ENCODE data around the gene WT1.
"Not testable (repeated sequence)": the region's sequence is repeated elsewhere in the genome, so short reads cannot be mapped to it uniquely, and the experiment has no call there.

WT1 gene

DNA sequence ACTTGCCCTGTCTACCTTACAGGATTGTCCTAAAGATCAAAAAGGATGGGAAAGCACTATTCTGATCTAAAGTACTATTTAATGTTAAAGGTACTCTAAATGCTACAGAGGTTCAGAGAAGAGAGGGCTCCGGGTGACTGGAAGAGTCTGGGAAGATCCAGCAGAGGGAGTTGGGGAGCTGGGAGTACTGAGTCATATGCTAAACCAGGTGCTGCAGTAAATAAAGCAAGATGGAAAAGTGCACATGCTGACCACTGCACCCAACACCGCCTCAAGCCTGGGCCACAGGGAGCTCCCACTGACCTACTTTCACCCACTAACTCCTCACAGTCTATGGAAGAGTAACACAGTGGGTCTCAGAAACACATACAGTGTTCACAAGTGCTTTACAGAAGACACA is 49.3 kb downstream of the WT1 start:
- DNase-seq, result no peak

DNA sequence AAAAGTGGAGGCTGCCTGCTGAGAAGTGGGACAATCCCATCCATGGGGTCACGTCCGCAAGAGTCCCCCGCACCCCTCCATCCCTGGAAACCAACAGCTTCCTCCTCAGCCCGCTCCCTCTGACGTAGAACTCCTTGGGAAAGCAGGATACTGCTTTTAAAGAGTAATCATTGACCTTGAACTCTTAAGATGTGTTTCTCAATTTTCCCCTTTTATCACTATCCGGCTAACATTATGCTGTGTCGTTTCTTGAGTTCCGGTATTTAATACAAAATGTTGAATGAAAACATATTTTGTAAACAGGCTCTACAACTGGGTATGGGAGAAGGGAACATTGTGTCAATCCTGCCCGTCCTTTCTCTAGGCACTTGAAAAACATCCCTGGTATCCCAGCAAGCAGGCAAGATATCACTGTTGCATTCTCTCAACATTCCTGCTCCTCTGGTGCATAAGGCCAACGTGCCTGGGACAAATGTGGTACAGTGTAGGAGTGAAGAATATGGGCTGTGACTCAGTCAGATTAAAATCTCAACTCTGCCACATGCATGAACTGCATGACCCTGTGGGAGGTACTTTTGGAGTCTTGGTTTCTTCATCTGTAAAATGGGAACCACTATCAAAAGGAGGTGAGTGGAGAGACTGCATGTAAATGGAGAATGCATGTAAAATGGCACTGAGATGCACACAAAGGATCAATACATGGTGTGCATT is 52.8 kb downstream of the WT1 start:
- DNase-seq, result no peak

DNA sequence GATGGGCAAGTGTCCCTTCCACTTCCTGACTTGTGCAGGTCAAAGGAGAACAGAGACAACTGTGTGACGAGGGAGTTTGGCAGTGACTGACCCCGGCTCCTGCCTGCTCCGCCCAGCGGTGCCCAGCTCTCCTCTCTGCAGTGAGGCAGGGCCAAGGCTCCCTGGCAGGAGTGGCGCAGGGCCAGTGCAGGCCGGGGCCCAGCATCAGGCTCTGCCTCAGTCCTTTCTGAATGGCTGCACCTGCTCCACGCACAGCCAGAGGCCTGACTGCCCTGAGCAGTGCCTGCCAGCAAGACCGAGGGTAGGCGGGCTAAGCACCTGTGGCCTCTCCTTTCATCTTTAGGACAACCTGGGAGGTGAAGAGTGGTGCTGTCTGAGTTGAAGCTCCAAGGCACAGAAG is 54.2 kb downstream of the WT1 start:
- no peak for DNase-seq

DNA sequence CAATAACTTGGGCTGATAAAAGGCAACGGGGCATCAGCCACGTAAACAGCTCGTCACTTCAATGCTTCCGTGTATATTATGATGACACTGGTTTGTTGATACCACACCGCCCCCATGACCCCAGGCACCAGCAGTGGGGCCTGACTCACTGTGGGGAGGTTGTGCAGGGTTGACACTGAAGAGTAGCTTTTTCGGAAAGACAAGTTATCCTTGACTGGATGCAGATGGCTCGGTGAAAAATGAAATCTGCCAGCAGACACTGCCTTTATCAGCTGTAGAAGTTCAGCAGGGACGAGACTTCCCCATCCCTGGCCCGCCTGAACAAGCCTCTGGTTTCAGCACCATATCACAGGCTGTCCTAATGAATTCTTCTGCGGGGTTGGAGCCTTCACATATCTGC is 55.6 kb downstream of the WT1 start:
- DNase-seq, result no peak

DNA sequence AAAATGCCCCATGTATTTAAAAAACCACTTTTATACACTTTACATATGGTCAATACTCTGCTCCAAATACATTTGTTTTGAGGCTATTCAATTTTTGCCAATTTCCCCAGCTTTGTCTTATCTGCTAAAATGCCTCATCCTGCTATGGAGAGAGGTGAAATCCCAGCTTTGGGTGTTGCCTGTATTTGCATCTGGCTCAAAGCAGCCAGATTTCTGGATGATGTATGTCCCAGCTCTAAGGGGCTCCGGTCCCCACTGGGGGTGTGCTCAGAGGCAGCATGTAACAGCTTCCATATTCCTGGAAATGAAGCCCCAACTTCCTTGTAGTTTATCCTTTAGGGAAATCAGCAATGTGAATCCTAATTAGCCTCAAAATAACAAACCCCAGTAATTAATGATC is 59.5 kb downstream of the WT1 start:
- DNase-seq, result no peak

DNA sequence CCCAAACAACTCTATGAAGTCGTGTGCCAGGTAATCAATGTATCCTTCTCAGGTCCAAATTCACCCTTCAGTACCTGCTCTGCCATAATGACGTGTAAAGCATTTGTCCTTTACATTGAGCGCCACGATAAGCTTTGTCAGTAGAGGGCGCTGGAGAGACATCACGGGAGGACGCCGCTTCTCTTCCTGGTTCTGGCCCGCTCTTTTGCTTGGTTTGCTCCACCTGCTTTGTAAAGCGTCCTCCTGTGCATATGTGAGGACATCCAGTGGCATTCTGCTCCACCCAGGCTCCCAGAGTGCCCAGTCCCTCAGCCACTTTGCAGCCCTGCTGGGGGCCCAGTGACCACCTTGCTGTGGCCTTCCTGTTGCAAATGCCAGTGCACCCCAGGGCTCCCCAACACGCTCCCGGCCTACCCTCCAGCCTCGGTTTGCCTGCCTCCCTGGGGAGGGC is 61.1 kb downstream of the WT1 start:
- DNase-seq, result peak; percentile 25

DNA sequence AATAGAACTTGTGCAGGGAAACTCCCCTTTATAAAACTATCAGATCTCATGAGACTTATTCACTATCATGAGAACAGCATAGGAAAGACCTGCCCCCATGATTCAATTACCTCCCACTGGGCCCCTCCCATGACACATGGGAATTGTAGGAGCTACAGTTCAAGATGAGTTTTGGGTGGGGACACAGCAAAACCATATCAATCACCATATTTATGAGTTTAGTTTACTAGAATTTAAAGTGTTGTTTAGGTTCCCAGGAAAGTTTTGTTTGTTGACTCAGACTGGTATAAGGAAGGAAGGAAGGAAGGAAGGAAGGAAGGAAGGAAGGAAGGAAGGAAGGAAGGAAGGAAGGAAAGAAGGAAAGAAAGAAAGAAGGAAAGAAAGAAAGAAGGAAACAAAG is 65.4 kb downstream of the WT1 start:
- DNase-seq, result not testable (repeated sequence)

DNA sequence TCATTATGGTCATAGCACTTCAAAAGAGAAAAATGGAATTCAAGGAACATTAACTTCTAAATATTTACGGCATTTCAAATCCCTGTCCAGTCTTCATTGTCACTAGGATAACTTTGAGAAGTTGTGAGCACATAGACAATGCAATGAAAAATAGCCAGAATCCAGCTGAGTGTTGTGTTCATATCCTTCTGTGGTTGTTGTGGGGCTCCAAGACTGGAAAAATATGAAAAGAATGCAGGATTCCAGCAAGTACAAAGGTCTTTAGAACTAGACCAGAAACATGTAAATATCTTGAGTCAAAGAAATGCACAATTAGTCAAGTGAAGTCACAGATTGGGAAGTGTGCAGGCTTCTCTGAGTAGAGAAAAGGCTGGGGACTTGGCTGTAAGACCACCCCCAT is 68.7 kb downstream of the WT1 start:
- no peak for DNase-seq

DNA sequence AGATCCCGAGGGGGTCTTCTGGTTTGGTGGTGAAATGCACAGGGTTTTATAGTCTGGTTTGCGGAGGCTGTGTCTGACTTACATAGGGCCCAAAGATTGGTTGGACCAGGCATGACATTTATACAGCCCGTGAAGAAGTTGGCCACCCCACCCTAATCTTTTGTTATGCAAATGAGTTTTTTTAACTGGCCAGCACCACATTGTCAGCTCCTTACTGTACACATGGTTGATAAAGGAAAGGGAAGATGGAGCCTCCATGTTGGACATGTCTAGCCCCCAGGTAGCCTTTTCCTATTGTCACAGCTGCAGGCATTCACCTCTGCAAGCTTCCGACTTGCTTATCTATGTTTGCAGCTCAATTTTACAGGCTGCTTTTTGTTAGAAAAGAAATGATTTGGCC is 70.1 kb downstream of the WT1 start:
- DNase-seq, result no peak

DNA sequence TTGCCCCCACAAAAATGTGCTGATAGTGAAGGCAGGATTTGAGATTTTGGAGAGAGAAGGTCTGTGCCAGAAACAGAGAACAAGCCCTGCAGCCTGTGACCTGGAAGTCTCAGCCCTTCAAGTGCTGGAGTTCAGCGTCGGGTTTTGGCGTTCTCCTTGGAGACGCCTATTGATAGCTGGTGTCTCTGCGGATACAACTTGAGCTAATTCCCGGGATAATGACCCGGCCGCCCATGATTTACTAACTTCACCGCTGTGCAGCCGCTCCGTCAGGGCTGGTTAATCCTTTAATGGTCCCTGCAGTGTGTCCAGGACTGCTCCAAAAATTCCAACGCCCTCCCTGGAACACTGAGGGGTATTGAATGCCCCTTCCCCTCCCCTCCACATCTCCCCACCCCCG is 76.6 kb downstream of the WT1 start:
- no peak for DNase-seq

DNA sequence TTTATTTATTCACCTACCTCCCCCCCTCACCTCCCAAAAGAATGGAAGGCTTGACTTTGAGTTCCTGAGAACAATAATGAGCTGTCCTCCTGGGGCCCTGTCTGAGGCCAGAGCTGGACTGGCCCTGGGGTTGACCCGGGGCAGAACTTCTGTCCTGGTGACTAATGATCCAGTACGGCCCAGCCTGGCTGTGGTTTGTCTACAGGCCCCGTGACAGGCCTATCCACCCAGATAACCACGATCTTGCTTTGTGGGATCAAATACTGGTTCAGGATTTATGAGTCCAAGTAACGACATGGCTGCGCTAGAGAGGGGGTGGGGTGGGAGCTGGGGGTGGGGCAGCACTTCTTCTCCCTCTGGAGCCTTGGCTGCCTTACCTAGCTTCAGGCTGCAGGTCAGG is 81.5 kb downstream of the WT1 start:
- DNase-seq, result no peak

DNA sequence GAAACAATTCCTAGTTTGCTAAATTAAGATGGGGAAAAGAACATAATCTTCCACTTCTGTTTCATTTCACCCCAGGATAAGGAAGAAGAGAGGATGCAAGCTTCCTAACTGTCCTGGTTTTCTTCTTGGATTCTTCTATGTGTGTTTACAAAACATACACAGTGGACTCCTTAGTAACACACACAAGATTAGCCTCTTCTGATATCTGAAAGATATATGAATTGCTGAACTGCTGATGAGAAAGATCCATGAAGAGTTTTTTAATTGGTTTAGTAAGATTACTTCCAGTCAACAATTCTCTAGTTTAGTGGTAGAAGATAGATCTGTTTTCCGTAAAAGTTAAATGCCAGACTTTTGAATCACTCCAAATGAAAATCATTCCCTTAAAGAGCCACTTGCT is 86.8 kb downstream of the WT1 start:
- no peak for DNase-seq

DNA sequence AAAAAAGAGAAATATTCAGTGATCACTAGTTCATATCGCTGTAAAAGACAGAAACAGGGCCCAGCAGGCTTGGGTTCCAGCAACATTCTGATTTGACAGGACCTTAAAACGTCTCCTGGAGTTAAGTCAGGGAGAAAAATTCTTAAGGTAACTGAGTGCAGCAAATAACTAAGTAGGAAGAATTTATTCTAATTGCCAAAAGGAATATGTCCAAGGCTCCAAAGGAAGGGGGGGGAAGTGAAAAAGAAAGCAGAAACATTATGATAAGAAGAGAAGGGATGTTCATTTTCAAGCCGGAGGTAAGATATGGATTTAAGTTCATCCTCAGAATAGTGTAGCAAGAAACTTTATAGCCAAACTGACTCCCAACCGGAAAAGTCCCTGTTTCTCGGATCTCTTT is 90.4 kb downstream of the WT1 start:
- no peak for DNase-seq

DNA sequence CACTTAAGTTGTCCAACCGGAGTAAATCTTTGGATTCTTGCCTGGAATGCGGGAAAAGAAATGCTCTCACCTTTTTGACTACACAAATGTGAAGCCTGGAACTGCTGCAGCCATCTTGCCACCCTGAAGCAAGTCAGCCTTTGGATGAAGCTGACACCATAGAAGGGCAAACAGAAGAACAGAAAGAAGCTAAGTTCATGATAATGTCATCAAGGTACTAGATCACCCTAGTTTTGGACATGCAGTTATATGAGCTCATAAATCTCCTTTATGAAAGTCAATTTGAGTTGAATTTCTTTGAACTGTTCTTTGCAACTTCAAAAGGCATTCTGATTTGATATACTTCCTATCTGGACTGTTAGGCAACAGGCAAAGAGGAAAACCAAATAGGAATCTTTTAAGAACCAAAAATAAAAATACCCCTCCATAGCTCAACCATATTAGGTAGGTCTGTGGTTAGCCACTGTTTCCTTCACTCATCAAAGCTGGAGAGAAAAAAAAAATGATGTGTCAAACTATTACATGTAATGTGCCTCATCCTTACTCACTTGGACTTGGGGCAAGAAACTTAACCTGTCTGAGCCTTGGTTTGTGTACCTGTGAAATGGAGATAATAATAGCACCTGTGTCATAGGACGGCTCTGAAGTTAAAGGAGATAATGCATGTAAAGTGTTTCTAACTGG is 91.9 kb downstream of the WT1 start:
- DNase-seq, result no peak

DNA sequence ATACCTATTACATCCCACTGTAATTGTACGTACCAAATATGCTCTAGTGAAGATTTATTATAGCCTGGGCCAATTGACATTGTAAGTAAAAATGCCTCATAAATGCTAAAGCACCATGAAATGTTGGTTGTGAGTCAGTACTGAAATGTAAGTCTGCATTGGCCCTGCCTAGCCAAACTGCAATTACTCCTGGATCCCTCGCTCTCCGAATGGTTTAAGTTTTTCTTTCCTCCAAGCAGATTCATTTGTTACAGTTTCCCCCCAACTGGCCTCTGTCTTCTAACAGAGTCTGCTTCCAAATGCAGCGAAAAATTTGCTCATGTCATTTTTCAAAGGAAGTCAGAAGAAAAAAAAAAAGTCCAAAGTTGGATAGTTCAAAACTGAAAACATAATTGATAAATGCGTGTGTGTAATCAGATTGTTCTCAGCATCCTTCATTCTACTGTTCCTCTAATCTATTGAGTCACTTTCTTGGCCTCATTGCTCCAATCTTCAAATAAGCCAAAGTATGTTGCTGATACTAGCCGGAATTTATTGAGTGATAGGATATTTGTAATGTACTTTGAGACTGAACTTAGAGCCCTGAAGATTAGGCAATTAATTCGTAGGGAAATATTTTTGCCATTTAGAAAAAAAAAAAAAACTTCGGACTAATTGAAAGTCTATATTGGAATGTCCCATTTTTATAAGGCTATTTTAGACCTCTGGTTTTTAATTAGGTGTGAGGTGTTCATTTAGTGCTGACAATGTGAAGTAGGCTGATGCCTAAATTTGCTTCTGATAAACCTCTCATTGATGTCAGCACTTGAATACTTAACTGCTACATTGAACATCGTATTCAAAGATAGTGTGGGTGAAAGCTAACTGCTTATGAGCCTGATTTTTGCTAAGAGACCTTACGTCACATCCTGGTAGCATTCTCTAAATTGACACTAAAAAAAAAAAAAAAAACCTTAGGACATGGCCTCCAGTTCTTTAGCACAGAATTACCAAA is 93.4 kb downstream of the WT1 start:
- no peak for DNase-seq

DNA sequence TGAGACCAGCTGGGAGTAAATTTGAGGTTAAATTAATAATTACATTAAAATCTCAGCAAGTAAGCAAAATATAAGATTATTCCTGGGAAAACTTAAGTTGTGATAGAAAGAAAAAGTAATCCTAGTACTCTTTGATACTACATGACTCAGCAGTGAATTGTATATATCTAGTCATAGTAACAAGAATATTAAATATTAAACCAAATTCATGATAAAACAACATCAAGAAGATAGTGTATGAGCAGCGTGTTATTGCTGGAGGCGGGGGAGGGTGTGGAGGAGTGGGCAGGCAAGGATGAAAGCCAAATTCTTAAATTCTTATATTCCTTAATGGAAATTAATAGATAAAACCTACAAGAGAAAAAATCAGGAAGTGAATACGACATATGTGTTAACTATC is 95.2 kb downstream of the WT1 start:
- DNase-seq, result no peak
